ENCODE measurements around the gene GRIK2.
"Not testable (repeated sequence)": the region's sequence is repeated elsewhere in the genome, so short reads cannot be mapped to it uniquely, and the experiment has no call there.

The GRIK2 gene

DNA sequence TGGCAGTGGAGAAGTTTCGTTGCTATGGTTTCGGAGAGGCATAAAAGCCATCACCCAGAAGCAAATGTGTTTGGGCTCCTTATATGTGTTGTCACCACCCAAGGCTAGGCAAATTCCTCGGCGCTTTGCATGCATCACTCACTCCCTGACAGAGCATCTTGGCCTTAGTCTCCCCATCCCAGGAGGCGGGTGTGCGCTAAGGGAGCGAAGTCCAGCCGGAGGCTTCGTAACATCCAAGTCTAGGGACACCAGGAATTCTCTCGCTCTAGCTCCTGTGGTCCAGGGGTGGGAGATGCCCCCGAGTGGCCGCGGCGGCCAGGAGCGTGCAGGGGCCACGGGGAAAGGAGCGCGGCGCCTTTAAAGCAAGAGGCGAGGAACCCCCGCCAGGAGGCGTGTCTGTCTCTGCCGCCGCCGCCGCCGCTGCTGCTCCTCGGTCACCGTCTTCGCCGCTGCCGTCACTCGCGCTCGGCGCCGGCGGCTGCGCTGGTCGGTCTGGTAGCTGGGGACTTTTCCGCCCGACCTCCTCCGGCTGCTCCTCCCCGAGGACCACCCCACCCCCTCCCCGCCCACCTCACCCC lies at the start of gene GRIK2:
TSS of gene GRIK2 (plus strand) at position 458 of the 578 bp plus-strand sequence.
- no peak for DNase-seq (ENCODE audit: low read depth in 1 of 2, low spot score in 1 of 2)

DNA sequence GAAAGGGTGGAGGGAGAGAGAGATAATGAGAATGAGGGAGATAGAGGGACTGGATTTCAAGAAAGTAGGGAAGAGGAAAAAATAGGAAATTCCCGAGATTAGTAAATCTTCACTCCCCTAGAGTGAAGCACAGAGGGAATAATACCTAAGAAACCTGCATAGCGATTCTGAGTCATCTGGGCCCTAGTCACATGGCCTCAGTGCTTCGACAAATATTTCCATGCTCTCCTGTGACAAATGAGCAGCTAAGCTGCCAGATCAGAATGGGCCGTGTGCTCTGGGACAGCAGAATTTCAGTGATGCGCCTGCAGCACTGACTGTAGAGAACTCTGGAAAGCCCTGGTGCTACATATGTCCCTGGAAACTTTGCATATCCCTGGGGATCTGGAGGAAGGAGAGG lies 48.6 kb upstream of the GRIK2 start:
- DNase-seq (ENCODE audit: low read depth in 1 of 2, low spot score in 1 of 2), result no peak

DNA sequence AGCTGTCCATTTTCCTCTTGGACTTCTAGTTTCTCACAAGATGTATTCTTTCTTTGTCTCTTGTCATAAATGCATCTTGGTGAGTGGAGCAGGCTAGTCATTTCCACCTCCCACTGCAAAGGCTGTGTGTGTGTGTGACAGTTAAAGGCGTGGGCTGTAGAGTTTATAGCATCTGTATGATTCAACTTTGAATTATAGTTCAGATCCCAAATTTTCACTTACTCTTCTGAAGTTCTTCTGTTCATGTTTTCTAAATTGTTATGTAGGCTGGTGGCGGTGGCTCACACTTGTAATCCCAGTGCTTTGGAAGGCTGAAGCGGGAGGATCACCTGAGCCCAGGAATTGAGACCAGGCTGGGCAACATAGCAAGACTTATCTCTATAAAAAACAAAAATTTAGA lies 44.7 kb upstream of the GRIK2 start:
- no peak for DNase-seq (ENCODE audit: low read depth in 1 of 2, low spot score in 1 of 2)

DNA sequence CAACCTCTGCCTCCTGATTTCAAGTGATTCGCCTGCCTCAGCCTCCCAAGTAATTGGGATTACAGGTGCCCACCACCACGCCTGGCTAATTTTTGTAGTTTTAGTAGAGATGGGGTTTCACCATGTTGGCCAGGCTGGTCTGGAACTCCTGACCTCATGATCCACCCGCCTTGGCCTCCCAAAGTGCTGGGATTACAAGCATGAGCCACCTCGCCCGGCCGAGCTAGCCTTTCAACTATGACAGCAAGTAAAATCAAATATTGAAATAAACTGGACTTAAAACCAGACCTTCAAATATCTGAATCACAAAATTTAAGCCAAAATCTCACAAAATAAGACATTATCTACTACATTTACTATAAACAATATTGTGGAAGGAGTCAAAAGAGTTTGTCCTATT lies 42.9 kb upstream of the GRIK2 start:
- not testable (repeated sequence) for DNase-seq (ENCODE audit: low read depth in 1 of 2, low spot score in 1 of 2)

DNA sequence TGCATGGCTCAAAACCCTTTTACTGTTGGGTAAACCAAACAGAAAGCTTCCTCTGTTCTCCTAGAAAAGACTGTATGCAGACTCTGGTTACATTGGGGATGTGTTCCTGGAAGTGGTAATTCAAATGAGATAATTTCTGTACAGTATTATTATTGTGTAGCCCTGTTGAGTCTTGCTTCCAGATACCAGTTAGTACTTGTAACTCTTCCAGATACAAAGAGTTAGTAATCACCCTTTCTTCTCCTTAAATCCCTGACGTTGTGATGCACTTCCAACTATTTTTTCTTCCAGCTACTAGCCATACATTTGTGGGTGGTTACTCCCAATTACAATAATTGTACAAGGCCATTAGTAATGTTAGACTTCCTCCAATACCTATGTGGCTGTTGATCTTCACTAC lies 42.3 kb upstream of the GRIK2 start:
- no peak for DNase-seq (ENCODE audit: low read depth in 1 of 2, low spot score in 1 of 2)

GRCh38 chr6:101352316-101352715 lies 41.2 kb upstream of the GRIK2 start:
- no peak for DNase-seq (ENCODE audit: low read depth in 1 of 2, low spot score in 1 of 2)

- DNase-seq (ENCODE audit: low read depth in 1 of 2, low spot score in 1 of 2), result no peak
These were observed 28.3 kb upstream of the GRIK2 start for GRCh38 chr6:101365181-101365580.

DNA sequence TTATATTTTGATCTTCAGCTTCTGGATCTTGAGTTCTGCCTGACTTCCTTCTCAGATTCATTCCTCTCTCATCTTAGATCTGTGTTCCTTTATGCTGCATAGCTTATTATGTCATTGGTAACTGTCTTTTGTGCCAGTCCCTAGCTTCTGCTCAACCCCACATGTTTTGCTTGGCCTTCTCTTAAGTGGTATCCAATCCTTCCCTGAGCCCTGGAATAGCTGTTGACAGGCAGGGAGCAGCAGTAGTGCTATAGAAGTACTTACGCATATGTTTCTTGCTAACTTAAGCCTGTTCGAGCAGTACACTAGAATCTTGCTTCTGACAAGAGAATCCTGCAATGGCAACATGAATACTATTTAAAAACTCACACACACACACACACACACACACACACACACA lies 13.6 kb upstream of the GRIK2 start:
- DNase-seq (ENCODE audit: low read depth in 1 of 2, low spot score in 1 of 2), result no peak

DNA sequence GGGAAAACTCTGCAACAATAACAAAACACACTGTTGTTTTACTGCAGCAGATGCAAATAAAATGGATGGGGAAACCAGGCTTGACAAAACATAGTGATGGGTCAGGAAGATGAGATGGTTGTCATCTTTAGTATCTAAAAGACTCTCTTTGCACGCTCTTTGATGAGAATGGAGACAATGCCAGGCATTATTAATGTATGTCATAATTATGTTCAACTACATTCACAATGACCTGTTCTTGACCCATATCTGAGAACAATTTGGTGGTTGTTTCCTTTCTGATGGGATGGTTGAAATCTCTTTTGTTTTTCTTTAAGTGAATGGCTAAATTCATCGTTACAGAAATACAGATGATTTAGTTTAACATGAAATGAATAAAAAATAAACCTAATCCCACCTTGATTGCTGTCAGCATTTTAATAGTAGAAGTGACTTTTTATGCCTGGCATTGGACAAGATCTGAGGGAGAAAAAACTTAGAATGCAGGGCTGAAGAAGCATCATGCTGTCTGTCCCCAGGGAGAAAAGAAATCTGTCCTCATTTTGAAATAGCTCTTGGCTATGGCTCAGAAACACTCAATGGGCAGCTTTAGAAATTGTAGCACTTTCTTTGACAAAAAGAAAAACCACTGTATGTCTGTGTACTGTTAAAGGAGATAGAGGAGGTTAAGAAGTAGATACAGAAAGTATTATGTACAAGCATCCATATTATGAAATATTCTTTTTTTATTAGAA lies 12.4 kb upstream of the GRIK2 start:
- DNase-seq (ENCODE audit: low read depth in 1 of 2, low spot score in 1 of 2), result no peak

- not testable (repeated sequence) for DNase-seq (ENCODE audit: low read depth in 1 of 2, low spot score in 1 of 2)
These were observed 9.8 kb upstream of the GRIK2 start for GRCh38 chr6:101383747-101384146.

DNA sequence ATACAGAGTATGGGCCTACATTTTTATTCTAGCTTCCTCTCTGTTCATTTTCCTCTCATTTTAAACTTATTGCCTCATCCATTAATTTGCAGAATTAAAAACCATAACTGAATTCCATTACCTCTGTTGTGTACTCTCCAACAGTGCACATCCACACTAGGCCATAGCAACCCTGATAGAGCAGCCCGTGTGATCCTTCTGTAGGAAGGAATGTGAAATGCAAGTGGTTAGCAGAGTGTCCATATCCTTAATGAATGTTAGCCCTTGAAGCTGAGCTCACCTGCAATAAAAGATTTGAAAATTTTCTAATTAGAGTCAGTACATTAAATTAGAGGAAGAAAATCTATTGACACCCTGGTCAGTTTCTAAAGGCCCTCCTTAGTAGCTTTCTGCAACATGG lies 6.5 kb upstream of the GRIK2 start:
- no peak for DNase-seq (ENCODE audit: low read depth in 1 of 2, low spot score in 1 of 2)

DNA sequence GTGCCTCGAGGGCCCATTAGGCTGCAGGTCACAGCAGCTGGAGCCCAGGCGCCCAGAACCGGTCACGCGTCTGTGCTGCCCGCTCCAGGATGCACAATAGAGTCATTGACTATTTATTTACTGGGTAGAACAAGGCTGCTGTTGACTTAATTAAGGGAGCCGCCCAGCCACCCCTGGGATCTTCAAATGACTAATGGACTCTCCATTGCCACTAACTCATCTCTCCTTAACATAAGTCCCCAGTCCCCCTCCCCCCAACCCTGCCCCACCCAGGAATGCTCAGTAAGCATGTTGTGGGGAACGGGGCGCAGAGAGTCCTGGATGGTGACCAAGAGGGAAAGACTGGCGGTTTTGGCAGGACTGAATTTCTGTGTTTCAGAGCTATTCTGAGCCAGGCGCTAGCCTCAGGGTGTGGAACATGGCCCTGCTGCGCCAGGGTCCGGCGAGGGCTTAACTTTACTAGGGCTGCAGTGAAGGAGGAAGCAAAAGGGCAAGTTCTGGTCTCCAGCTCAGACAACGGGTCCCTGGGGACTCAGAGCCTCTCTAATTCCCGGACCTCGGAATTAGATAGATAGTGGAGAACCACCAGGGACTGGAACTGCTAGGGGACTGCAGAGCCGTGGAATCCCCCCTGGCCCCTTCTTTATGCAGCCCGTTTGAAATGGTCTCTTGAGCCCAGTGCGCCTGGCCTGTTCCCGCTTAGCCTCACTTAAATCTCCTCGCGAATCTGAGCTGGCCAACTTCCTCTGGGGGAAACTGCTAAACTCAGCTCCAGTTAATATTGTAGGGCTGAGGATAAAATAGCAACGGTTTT lies 1.5 kb upstream of the GRIK2 start:
- DNase-seq (ENCODE audit: low read depth in 1 of 2, low spot score in 1 of 2), result no peak

DNA sequence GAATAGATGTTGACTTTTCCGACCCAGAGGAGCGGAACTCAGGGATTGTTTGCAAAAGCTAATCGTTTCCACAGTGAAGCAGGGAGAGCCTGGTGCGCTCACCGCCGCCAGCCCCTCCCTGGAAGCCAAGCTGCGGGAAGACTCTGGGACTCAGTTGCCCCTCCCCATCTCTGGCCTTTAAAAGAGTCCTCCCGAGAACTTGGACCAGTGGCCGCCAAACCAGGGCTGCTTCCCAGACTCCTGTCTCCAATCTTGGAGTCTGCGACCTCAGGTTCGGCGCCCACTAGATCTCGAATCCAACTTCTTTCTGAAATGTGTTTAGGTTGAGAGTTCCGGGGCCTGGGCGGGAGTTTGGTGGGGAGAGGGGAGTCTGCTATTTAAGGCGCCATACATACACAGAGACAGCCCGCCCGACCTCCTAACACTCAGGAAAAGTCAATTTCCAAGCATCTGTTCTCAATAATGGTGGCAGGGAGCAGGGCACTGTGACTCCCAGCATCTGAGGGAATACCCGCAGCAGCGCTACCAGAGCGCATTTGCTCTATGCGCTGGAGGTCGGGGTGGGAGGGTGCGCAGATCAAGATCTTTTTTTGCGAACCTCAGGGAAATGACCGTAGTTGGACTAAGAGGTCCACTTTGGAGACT lies 800 bp upstream of the GRIK2 start:
- no peak for DNase-seq (ENCODE audit: low read depth in 1 of 2, low spot score in 1 of 2)

DNA sequence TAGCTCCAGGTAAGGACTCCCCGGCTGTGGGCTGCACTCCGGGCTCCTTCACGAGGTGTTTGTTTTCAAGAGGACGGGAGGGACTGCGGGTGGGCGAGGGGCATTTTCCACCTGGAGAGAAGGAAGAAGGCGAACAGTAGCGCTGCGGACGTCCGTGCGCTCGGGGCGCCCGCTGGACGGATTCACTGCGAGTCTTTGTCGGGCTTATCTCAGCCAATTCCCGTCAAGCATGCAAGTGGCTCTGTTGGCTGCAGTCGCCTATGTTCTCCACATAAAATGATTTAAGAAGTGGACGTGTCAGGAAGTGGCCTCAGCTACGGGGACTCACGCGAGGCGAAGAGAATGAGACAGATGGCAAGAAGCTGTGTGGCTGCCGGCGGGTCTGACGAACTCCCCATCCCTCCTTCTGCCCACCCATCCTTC lies 332 bp downstream of the GRIK2 start:
- no peak for DNase-seq (ENCODE audit: low read depth in 1 of 2, low spot score in 1 of 2)

DNA sequence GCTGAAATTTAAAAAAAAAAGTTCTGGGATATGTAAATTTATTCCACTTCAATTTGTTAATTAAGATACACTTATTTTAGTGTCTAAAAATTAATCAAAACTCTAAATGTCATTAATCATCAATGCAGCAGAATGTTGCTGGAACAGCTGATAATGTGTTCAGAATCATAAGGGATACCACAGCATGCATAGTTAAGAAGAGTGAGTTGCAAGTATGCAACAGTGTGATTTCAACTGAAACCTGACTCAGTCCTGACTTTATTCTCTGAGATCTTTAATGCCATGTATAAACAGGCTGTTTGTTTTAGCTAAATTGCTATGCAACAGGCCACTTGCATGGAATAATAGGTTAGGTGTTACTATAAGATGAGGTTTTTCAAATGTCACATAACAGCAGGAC lies 1.4 kb downstream of the GRIK2 start:
- DNase-seq (ENCODE audit: low read depth in 1 of 2, low spot score in 1 of 2), result no peak

DNA sequence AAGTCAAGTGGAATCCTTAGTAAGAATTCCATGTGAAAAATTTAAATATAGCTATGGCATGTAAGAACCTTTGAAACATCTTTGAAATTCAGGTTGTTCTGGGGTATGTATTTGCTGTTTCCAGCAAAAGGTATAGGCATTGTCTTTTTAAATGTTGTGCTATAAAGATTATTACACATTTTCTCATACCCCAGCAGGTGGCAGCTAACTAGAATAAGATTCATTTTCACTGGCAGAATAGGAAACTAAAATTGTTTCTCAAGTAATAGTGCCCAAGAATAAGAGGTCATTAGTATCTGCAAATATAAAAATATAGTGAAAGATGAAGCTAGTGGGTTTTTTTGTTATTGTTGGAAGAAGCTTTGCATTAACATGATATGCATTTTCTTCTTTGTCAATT lies 1.8 kb downstream of the GRIK2 start:
- no peak for DNase-seq (ENCODE audit: low read depth in 1 of 2, low spot score in 1 of 2)

DNA sequence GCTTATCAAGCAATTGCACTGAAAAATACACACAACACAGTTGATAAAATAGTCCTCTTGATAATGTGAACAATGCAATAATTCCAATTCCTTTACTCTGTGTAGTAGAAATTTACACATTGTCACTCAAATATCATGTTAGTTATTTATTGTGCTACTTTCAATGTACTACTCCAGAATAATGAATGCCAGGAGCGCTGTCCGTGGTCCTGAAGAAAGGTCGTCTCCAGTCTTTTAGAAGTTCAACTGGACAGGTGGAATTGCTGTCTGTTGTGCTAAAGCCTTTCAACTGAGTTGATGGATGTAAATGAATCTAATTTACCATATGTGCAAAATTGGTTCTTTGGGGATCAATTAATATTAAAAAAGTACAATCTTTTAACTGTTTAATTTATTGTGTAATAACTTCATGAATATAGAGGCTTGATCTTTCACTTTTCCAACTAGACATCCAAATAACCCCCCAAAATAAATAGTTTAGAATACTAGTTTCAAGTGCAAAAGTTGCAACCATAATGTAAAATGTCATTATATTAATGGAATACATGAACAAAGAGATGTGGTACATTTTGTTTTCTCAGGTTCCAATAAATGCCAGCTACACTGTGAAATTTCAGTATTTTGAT lies 3.2 kb downstream of the GRIK2 start:
- DNase-seq (ENCODE audit: low read depth in 1 of 2, low spot score in 1 of 2), result no peak

DNA sequence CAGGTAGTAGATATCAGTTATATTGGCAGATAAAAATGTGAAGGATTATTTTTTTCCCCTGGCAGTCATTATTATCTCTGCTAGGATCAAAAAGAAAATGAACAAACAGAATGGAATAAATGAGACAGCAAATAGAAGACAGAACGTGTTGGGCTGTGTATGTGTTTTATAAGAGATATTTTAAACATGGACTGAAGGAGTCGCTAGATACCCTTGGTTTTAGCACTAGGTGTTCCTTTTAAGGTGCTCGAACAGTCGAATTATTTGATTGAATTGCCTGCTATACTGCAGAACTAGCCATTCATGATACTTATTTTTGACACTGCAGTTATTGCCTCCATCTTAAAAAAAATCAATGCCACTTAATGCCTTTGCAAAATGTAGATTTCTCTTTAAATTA lies 3.7 kb downstream of the GRIK2 start:
- DNase-seq (ENCODE audit: low read depth in 1 of 2, low spot score in 1 of 2), result no peak

DNA sequence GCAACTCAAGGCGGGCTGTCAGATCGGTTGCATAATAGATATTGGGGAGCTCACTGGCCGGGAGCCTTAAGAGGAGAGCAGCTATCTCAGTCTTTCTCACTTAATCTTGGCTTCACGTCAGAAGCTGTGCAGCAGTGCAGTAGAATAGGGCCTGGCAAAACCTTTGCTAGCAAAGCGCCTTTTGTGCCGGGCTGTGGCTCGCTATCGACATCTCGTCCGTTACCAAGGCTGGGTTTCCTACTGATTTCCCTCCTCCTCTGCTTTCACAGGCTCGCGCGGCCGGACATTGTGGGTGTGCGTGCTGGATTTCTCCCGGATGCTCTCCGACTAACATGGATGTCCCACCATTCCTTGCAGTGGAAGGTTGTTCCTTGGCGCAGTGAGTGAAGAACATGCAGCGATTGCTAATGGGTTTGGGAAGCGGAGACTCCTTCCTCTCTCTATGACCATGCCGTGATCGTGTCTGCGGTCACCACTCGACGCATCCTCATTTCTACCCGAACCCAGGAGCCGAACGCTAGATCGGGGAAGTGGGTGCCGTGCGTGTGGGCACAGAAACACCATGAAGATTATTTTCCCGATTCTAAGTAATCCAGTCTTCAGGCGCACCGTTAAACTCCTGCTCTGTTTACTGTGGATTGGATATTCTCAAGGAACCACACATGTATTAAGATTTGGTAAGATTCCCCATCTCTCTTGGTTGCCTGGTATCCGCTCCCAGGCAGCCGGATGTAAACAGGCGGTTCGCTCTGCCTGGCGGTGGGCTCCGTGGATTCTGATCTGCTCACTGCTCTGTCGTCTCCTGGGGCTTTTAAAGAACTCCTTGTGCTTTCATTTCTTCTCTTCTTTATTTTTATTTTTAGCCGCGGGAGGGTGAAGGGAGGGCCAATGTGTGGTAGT lies 5.5 kb downstream of the GRIK2 start:
- no peak for DNase-seq (ENCODE audit: low read depth in 1 of 2, low spot score in 1 of 2)

GRCh38 chr6:101399616-101400162 lies 6.2 kb downstream of the GRIK2 start:
- no peak for DNase-seq (ENCODE audit: low read depth in 1 of 2, low spot score in 1 of 2)
